Fibroblast of skin of left biceps (primary cell): ENCODE data around the gene SLC37A1.

Experiments
- DNase-seq, 2 experiments: peaks; one replicate each; pipeline ENCODE4 v3.0.0-alpha.2; 2013; ENCODE audit warnings: low read depth in 2 of 2

Gene SLC37A1

GRCh38 chr21:42578761-42579415, 65.2 kb downstream of the SLC37A1 start:
- no peak for DNase-seq

- DNase-seq = no peak
These were observed 65.9 kb downstream of the SLC37A1 start for GRCh38 chr21:42579456-42580075.

- no peak for DNase-seq
These were observed 66.6 kb downstream of the SLC37A1 start for GRCh38 chr21:42580076-42580792.

- no peak for DNase-seq
These were observed 67.2 kb downstream of the SLC37A1 start for GRCh38 chr21:42580793-42581321.

- DNase-seq = no peak
These were observed 67.8 kb downstream of the SLC37A1 start for GRCh38 chr21:42581336-42581992.

GRCh38 chr21:42581993-42582786, 68.5 kb downstream of the SLC37A1 start:
- DNase-seq = no peak

GRCh38 chr21:42582787-42583476, 69.3 kb downstream of the SLC37A1 start:
- DNase-seq = no peak

- DNase-seq = no peak
These were observed 70.0 kb downstream of the SLC37A1 start for GRCh38 chr21:42583477-42584295.

GRCh38 chr21:42584296-42584641, 70.6 kb downstream of the SLC37A1 start:
- DNase-seq = no peak

- no peak for DNase-seq
These were observed 72.2 kb downstream of the SLC37A1 start for GRCh38 chr21:42585881-42586280.

- DNase-seq = no peak
These were observed 72.8 kb downstream of the SLC37A1 start for GRCh38 chr21:42586406-42586805.

GRCh38 chr21:42587036-42587435, 73.4 kb downstream of the SLC37A1 start:
- DNase-seq = no peak

- DNase-seq = no peak
These were observed 76.9 kb downstream of the SLC37A1 start for GRCh38 chr21:42590431-42591131.

GRCh38 chr21:42591170-42591869, 77.7 kb downstream of the SLC37A1 start:
- no peak for DNase-seq

- DNase-seq = no peak
These were observed 78.6 kb downstream of the SLC37A1 start for GRCh38 chr21:42592156-42592820.

GRCh38 chr21:42593007-42593814, 79.6 kb downstream of the SLC37A1 start:
- DNase-seq = peak; percentile 2

GRCh38 chr21:42594616-42595282, 81.1 kb downstream of the SLC37A1 start:
- DNase-seq = no peak
